ENCODE data around the gene IL17RC.
"Not testable (repeated sequence)": the region's sequence is repeated elsewhere in the genome, so short reads cannot be mapped to it uniquely, and the experiment has no call there.

IL17RC gene

GRCh38 chr3:9916734-9917680, at the start of gene IL17RC:
Gene IL17RC (plus strand): TSS chr3:9917098. CDS start chr3:9917316, 218 bp downstream.
- Mint-ChIP-seq H3K9me3 (no peaks in the 10 kb centered on the region), H3K4me1 (peaks cover 10% of the 10 kb centered on the region), H3K27me3 (peaks cover 25% of the 10 kb centered on the region), H3K27ac (peak within 1 kb of the TSS; percentile 51), H3K36me3 (no peaks in the 10 kb centered on the region), H3K4me3 (peak within 1 kb of the TSS; percentile 68)
- ATAC-seq: peak; percentile 18

- no peaks in the 10 kb centered on the region for H3K9me3 Mint-ChIP-seq
Measured at GRCh38 chr3:9867106-9867505, 49.8 kb upstream of the IL17RC start.

DNA sequence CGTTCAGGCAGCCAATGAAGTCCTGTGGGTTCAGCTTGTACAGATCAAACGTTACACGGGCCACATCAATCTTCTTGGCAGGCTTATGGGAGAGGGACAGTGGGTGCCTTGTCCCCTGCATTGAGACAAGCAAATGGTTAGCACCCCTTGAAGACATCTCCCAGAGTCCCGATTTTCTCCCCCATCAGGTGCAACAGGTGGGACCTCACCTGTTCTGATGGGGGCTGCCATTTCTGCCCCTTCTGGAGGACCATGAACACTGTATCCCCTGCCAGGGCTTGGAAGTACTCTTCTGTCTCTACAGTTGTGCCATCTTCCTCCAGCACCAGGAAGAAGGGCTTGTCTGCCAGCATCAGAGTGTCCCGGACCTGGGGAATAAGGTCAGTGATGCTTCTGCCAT, 46.9 kb upstream of the IL17RC start:
- H3K27ac Mint-ChIP-seq: no peak overlapping the region
- ATAC-seq: no peak
- H3K4me1 Mint-ChIP-seq: no peaks in the 10 kb centered on the region
- no peaks in the 10 kb centered on the region for H3K9me3 Mint-ChIP-seq
- H3K27me3 Mint-ChIP-seq: no peaks in the 10 kb centered on the region
- no peak overlapping the region for H3K4me3 Mint-ChIP-seq
- H3K36me3 Mint-ChIP-seq: no peaks in the 10 kb centered on the region

More at GRCh38 chr3:9867106-9867505, 49.8 kb upstream of the IL17RC start:
- no peak overlapping the region for H3K27ac Mint-ChIP-seq
- H3K36me3 Mint-ChIP-seq: no peaks in the 10 kb centered on the region
- no peak for ATAC-seq
- H3K4me1 Mint-ChIP-seq: no peaks in the 10 kb centered on the region
- H3K27me3 Mint-ChIP-seq: peaks cover 4% of the 10 kb centered on the region
- H3K4me3 Mint-ChIP-seq: no peak overlapping the region

GRCh38 chr3:9870978-9871377, 45.9 kb upstream of the IL17RC start:
- H3K4me3 Mint-ChIP-seq: no peak overlapping the region
- no peaks in the 10 kb centered on the region for H3K4me1 Mint-ChIP-seq
- H3K27ac Mint-ChIP-seq: no peak overlapping the region
- no peaks in the 10 kb centered on the region for H3K27me3 Mint-ChIP-seq
- no peaks in the 10 kb centered on the region for H3K36me3 Mint-ChIP-seq
- no peaks in the 10 kb centered on the region for H3K9me3 Mint-ChIP-seq
- ATAC-seq: no peak

GRCh38 chr3:9872067-9872466, 44.8 kb upstream of the IL17RC start:
- H3K27ac Mint-ChIP-seq, H3K4me1 Mint-ChIP-seq, ATAC-seq, H3K4me3 Mint-ChIP-seq, H3K27me3 Mint-ChIP-seq, H3K36me3 Mint-ChIP-seq, H3K9me3 Mint-ChIP-seq: not testable (repeated sequence)

DNA sequence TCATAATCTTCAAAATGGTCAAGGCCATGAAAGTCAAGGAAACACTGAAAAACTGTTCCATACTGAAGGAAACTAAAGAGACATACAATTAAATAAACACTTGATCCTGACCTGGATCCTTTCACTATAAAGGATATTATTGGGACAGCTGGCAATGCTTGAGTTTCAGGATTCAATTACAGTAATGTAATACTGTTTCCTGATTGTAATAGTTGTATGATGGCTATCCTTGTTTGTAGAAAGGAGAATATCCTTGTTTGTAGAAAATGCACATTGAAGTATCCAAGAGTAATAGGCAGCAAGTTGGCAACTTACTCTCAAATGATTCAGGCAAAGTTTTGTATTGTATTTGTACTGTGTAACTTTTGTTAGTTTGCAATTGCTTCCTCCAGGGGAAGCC, 41.5 kb upstream of the IL17RC start:
- no peaks in the 10 kb centered on the region for H3K36me3 Mint-ChIP-seq
- H3K9me3 Mint-ChIP-seq: no peaks in the 10 kb centered on the region
- ATAC-seq: no peak
- H3K4me1 Mint-ChIP-seq: no peaks in the 10 kb centered on the region
- no peak overlapping the region for H3K27ac Mint-ChIP-seq
- H3K4me3 Mint-ChIP-seq: no peak overlapping the region
- peaks cover 21% of the 10 kb centered on the region for H3K27me3 Mint-ChIP-seq

DNA sequence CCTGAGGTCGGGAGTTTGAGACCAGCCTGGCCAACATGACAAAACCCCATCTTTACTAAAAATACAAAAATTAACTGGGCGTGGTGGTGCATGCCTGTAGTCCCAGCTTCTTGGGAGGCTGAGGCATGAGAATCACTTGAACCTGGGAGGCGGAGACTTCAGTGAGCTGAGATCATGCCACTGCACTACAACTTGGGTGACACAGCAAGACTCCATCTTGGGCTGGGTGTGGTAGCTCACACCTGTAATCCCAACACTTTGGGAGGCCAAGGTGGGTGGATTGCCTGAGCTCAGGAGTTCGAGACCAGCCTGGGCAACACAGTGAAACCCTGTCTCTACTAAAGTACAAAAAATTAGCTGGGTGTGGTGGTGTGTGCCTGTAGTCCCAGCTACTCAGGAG, 40.6 kb upstream of the IL17RC start:
- not testable (repeated sequence) for H3K36me3 Mint-ChIP-seq, ATAC-seq, H3K4me1 Mint-ChIP-seq, H3K9me3 Mint-ChIP-seq, H3K27ac Mint-ChIP-seq, H3K4me3 Mint-ChIP-seq
- peaks cover 23% of the 10 kb centered on the region for H3K27me3 Mint-ChIP-seq

GRCh38 chr3:9876991-9877390, 39.9 kb upstream of the IL17RC start:
- peak; percentile 24 for ATAC-seq
- Mint-ChIP-seq H3K4me1 (no peaks in the 10 kb centered on the region), H3K36me3 (no peaks in the 10 kb centered on the region), H3K4me3 (no peak overlapping the region), H3K27me3 (peaks cover 23% of the 10 kb centered on the region), H3K27ac (no peak overlapping the region), H3K9me3 (no peaks in the 10 kb centered on the region)

- H3K4me3 Mint-ChIP-seq: no peak overlapping the region
- no peak for ATAC-seq
- H3K36me3 Mint-ChIP-seq: no peaks in the 10 kb centered on the region
- no peaks in the 10 kb centered on the region for H3K4me1 Mint-ChIP-seq
- no peaks in the 10 kb centered on the region for H3K9me3 Mint-ChIP-seq
- peak overlapping the region; percentile 24 for H3K27ac Mint-ChIP-seq
- H3K27me3 Mint-ChIP-seq: peaks cover 23% of the 10 kb centered on the region
Measured at GRCh38 chr3:9878700-9879099, 38.2 kb upstream of the IL17RC start.

DNA sequence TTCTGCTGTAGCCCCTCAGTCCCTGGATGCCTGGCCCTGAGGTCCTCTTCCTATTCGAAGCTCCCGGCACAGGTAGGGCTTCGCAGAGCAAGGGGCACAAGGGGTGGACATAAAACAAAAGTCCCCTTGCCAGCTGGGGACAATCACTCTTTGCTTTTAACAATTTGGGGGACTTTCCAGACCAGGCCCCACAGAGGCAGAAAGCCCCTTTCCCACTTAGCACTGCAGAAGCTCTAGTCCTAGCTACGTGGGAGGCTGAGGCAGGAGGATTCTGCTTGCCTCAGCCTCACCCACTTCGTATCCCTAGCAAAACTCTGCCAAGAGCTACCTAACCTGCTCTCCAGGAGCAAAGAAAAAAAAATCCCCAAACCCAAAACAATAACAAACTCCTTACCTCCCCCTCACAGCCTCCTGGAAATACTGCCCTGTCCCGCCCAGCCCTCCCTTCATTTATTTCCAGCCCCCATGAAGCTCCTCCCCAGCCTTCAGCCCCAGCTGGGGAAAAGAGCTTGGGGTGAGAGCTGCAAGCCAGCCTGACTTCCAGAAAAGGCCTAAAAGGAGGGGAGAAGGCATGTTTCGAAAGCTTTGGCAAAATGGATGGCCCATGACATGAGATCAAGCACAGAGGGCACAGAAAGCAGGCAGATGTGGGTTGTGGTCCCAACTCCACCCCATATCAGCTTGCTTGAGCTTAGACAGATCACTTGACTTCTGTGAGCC, 36.9 kb upstream of the IL17RC start, which contains the start of gene CIDEC:
Gene CIDEC, minus strand, starts transcription at position 424 of the 720 bp plus-strand sequence. CDS start 1,767 bp downstream, outside the sequence.
- Mint-ChIP-seq H3K9me3 (no peaks in the 10 kb centered on the region), H3K27ac (no peak within 1 kb of the TSS), H3K4me1 (no peaks in the 10 kb centered on the region), H3K4me3 (no peak within 1 kb of the TSS), H3K36me3 (no peaks in the 10 kb centered on the region), H3K27me3 (peaks cover 23% of the 10 kb centered on the region)
- ATAC-seq: no peak

GRCh38 chr3:9881441-9881840, 35.5 kb upstream of the IL17RC start:
- Mint-ChIP-seq H3K4me3 (no peak overlapping the region), H3K27ac (no peak overlapping the region), H3K36me3 (no peaks in the 10 kb centered on the region), H3K9me3 (no peaks in the 10 kb centered on the region), H3K27me3 (peaks cover 23% of the 10 kb centered on the region), H3K4me1 (no peaks in the 10 kb centered on the region)
- no peak for ATAC-seq

DNA sequence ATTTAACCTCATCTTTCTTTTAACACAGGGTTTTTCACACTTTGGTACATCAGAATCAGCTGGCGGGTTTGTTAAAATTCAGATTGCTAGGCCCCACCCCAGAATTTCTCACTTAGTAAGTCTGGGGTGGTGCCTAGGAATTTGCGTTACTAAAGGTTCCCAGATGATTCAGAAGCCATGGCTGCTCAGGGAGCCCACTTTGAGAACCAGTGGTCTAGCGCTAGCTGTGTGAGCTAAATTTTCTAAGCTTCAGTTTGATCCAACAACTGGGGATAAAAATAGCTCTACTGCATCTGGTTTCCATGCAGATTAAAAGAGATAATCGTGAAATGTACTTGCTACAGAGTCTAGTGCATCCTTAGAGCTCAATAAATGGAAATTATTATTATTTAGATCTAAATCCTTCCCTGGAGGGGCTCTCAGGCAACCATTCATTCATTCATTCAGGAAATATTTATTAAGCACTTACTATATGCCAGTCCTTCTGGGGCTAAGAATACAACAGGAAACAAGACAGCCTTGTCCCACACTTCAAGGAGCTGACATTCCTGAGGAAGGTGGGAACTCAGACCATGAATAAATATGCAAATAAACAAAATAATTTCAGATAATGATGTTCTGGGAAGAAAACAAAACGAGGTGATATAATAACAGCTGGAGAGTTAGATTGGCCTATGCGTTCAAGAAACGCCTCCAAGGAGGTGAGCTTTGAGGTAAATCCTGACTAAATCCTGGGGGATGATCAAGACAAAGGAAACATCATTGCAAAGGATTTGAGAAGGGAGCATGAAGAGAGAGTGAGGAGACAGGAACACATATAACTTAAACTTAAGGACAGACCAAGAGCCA, 33.0 kb upstream of the IL17RC start:
- Mint-ChIP-seq H3K36me3 (no peaks in the 10 kb centered on the region), H3K27ac (no peak overlapping the region), H3K4me1 (no peaks in the 10 kb centered on the region), H3K9me3 (no peaks in the 10 kb centered on the region), H3K4me3 (no peak overlapping the region), H3K27me3 (peaks cover 16% of the 10 kb centered on the region)
- no peak for ATAC-seq

DNA sequence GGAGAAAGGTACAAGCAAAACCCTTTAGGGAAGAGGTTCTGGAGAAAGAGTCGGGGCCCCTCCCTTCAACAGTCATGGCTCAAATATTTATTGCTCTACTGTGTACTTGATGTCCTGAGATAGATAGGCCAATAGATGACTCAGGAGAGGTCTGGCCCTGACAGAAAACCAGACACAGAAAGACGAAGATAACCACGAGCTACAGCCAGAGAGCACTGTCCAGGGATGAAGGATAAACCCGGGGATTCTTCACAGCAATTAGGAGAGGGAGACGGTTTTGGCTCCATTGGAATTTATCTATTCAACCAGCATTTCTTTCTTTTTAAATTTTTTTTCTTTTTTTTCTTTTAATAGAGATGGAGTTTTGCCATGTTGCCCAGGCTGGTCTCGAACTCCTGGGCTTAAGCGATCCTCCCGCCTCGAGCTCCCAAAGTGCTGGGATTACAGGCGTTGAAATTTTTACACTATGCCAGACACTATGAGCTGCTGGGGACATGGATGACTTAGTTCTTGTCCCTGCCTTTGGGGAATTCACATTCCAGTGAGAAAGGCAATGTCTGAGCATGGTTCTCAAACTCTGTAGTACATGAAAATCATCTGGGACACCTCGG, 32.2 kb upstream of the IL17RC start:
- Mint-ChIP-seq H3K4me1 (no peaks in the 10 kb centered on the region), H3K9me3 (no peaks in the 10 kb centered on the region), H3K4me3 (no peak overlapping the region), H3K27me3 (peaks cover 9% of the 10 kb centered on the region), H3K27ac (no peak overlapping the region), H3K36me3 (no peaks in the 10 kb centered on the region)
- no peak for ATAC-seq

DNA sequence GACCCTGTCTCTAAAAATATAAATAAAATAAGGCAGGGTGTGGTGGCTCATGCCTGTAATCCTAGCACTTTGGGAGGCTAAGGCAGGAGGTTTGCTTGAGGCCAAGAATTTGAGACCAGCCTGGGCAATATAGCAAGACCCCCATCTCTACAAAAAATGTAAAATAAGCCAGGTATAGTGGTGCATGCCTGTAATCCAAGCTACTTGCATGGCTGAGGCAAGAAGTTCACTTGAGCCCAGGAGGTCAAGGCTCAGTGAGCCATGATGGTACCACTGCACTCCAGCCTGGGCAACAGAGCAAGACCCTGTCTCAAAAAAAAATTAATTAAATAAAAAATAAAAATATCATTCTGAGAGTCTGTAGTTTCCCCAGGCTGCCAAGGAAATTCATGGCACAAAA, 30.6 kb upstream of the IL17RC start:
- Mint-ChIP-seq H3K4me3 (no peak overlapping the region), H3K36me3 (peaks cover 1% of the 10 kb centered on the region), H3K4me1 (peaks cover 4% of the 10 kb centered on the region), H3K27ac (no peak overlapping the region), H3K9me3 (no peaks in the 10 kb centered on the region), H3K27me3 (no peaks in the 10 kb centered on the region)
- ATAC-seq: no peak

DNA sequence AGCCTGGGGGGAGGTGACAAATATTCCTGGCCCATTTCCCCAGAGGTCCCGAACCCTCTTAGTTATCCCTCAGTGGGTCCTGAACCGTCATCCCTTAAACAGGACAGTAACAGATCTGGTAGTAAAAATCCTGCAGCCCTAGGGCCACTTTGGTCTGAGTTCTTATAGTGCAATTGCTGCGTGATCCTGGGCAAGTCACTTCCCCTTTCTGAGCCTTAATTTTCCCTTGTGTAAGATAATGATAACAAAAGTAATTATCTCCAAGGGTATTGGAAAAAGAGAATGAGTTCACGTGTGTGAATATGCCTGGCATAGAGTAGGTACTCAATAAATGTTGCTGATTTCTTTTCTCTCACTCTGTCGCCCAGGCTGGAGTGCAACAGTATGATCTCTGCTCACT, 29.4 kb upstream of the IL17RC start:
- Mint-ChIP-seq H3K9me3 (no peaks in the 10 kb centered on the region), H3K27ac (no peak overlapping the region), H3K4me1 (peaks cover 15% of the 10 kb centered on the region), H3K27me3 (no peaks in the 10 kb centered on the region), H3K36me3 (peaks cover 10% of the 10 kb centered on the region), H3K4me3 (no peak overlapping the region)
- ATAC-seq: no peak

Measured in stimulated activated memory B cell treated with anti-CD40 and anti-IgM and Interleukin-4, amounts not matched to agents 10 μg/mL and 1 μg/mL and 100 μg/mL, for 72 hours (primary cell).